Spleen (tissue), 10 donors: ENCODE data around the gene MFNG. TPM values are rescaled to one million over a fixed set of nuclear protein-coding genes. Genes with fewer than 3 reads are reported as not detected.

Source experiments
- polyA plus RNA-seq, 3 donors: library from polyadenylated mRNA; stranded (reverse); fragments of 200-250 nt; gene quantifications; one replicate each; pipeline ENCODE4 v1.2.1, GENCODE V29; 2013
- total RNA-seq, 7 donors: library from RNA; depleted of rRNA in 3 of 7; stranded (reverse); fragments of >200 nt in 3 of 7; fragmentation: NEBNext Ultra II Directional in 4 of 7; extraction: Animal tissue kit (Norgen Biotek cat#: 25700) in 4 of 7; gene quantifications; one replicate each; pipeline versions ENCODE4 v1.1.0 to v1.2.1, GENCODE V29; 2016 to 2021
- donor health status: healthy with polysubstance abuse.
- donor health status: DM: no; HTN: no; CAD: no; lungs with moderate emphysema.
- donor health status: DM: no; HTN: no; CAD: no.
- donor health status: Bipolar disorder and iron deficiency.
- donor health status: healthy.
- donor health status: DM: no; HTN: no; CAD: no.
- donor health status: DM: yes; HTN: yes; CAD: no.

The MFNG gene
- total and polyA plus RNA-seq, 10 donors, result 38.7 to 138 (median 96.6) TPM

Other genes starting within 250 kb of the MFNG start
- 100 to 1,000 TPM; 270 to 493 (median 363) TPM for gene RAC2, start 242.1 kb downstream of the MFNG start, total RNA-seq
- 100 to 1,000 TPM; 389 to 421 (median 410) TPM for gene RAC2, start 242.1 kb downstream of the MFNG start, polyA plus RNA-seq
- gene CYTH4, start 203.9 kb downstream of the MFNG start, total RNA-seq, result 100 to 1,000 TPM in 6 of 7 donors, 10 to 100 TPM in 1; 97.5 to 238 (median 118) TPM
- gene CYTH4, start 203.9 kb downstream of the MFNG start, polyA plus RNA-seq, result 10 to 100 TPM; 35.3 to 58.1 (median 53.6) TPM
- gene ELFN2, start 58.9 kb downstream of the MFNG start, total RNA-seq, result under 1 TPM in 6 of 7 donors, not detected in 1; 0.05 to 0.19 (median 0.10) TPM
- under 1 TPM; 0.02 to 0.10 (median 0.02) TPM for gene ELFN2, start 58.9 kb downstream of the MFNG start, polyA plus RNA-seq
- 10 to 100 TPM in 4 of 7 donors, 1 to 10 TPM in 3; 6.9 to 12.5 (median 11.3) TPM for gene CARD10, start 33.0 kb upstream of the MFNG start, total RNA-seq
- 1 to 10 TPM; 2.5 to 9.1 (median 5.7) TPM for gene CARD10, start 33.0 kb upstream of the MFNG start, polyA plus RNA-seq
- 10 to 100 TPM; 13.2 to 35.7 (median 22.4) TPM for gene CDC42EP1, start 74.1 kb upstream of the MFNG start, total RNA-seq
- 10 to 100 TPM in 1 of 3 donors, 1 to 10 TPM in 2; 4.6 to 13.7 (median 4.8) TPM for gene CDC42EP1, start 74.1 kb upstream of the MFNG start, polyA plus RNA-seq
- gene LGALS2, start 93.7 kb upstream of the MFNG start, total RNA-seq, result 10 to 100 TPM in 5 of 7 donors, 1 to 10 TPM in 1, not detected in 1; 3.9 to 22.8 (median 12.8) TPM
- 10 to 100 TPM; 21.1 to 41.8 (median 25.5) TPM for gene LGALS2, start 93.7 kb upstream of the MFNG start, polyA plus RNA-seq
- gene GGA1, start 122.5 kb upstream of the MFNG start, total RNA-seq, result 100 to 1,000 TPM in 1 of 7 donors, 10 to 100 TPM in 6; 67.6 to 115 (median 82.6) TPM
- 100 to 1,000 TPM in 2 of 3 donors, 10 to 100 TPM in 1; 43.4 to 134 (median 121) TPM for gene GGA1, start 122.5 kb upstream of the MFNG start, polyA plus RNA-seq
- 10 to 100 TPM; 38.0 to 78.9 (median 61.2) TPM for gene SH3BP1, start 153.3 kb upstream of the MFNG start, total RNA-seq
- gene SH3BP1, start 153.3 kb upstream of the MFNG start, polyA plus RNA-seq, result 10 to 100 TPM; 17.7 to 51.7 (median 35.2) TPM
- 10 to 100 TPM in 5 of 7 donors, 1 to 10 TPM in 2; 9.3 to 17.8 (median 11.2) TPM for gene PDXP, start 172.3 kb upstream of the MFNG start, total RNA-seq
- gene PDXP, start 172.3 kb upstream of the MFNG start, polyA plus RNA-seq, result 10 to 100 TPM; 14.7 to 26.6 (median 15.4) TPM
- gene LGALS1, start 189.3 kb upstream of the MFNG start, total RNA-seq, result 100 to 1,000 TPM; 158 to 544 (median 389) TPM
- gene LGALS1, start 189.3 kb upstream of the MFNG start, polyA plus RNA-seq, result 100 to 1,000 TPM; 371 to 519 (median 445) TPM
- 10 to 100 TPM; 24.0 to 55.3 (median 30.2) TPM for gene NOL12, start 200.0 kb upstream of the MFNG start, total RNA-seq
- 10 to 100 TPM; 28.5 to 33.9 (median 31.1) TPM for gene NOL12, start 200.0 kb upstream of the MFNG start, polyA plus RNA-seq
- 100 to 1,000 TPM in 5 of 7 donors, 10 to 100 TPM in 2; 69.9 to 151 (median 106) TPM for gene TRIOBP, start 210.7 kb upstream of the MFNG start, total RNA-seq
- 10 to 100 TPM; 24.6 to 62.0 (median 34.2) TPM for gene TRIOBP, start 210.7 kb upstream of the MFNG start, polyA plus RNA-seq